SHP77 (cell line): ENCODE data around the gene PHKG2.

Source experiments
- DNase-seq, 2 experiments: peaks; one replicate each; lab custom pipeline; 2025; lab: John Stamatoyannopoulos, UW

Gene PHKG2

DNA sequence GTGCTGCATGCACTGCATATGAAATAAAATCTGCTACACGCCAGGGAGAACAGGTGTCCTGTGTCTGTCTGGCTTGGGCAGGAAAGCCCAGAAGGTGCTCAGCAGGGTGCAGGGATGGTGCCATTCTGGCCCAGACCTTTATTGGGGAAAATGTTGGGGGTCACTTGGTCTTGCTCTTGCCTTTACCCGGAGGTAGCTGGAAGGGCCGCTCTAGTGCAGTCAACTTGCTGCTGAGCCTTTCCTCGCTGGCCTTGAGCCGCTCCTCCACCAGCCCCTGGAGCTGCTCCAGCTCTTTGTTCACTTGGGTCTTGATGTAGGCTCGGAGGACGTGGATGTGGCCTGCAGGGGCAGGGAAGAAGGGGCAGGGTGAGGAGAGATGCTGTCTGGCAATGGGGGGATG is 9.1 kb downstream of the PHKG2 start:
- DNase-seq = no peak

DNA sequence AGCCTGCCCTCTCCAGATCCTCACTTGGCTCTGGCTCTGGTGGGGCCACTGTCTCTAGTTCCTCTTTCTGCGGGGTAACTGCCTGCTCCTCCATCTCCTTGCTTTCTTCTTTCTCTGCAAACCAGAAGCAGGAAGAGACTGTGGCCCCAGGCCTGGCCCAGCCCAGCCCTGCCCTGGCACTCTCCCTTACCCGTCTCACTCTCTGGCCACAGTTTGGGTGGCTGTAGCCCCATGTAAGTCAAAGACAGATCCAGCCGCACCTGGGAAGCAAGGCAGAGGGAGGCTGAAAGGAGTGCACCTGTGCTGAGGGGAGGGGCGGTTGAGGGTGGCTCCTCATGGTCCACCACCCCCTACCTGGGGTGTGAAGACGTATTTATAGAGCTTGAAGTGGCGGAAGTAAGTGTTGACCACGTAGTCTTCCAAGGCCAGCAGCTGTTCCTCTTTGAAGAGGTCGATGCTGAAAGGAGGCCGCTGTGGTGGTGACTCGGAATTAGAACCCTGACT is 10.8 kb downstream of the PHKG2 start:
- DNase-seq = no peak

DNA sequence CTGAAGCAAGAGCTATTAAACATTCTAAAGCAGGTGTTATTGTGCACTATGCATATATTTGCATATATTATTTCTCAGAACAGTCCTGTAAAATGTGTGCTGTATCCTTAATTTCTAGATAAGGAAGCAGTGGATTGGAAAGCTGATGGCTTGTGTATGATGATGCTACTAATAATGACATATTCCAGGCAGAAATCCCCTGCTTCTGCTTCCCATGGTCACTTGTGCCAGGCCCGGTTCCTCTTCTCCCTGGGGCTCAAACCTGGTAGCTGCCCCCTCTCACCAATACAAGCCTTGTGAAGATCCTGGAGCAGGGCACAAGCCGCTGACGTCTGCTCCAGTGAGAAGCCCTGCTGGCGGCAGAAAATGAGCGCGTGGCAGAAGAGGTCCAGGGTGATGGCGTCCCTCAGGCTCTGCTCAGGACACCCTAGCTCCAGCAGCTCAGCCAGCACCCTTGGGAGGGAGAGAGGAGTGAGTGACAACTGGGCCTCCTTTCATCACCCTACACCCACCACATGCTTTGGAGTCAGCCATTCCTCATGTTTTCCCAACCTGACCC is 11.9 kb downstream of the PHKG2 start:
- DNase-seq = no peak

- no peak for DNase-seq
Observed at GRCh38 chr16:30760577-30761426, 12.6 kb downstream of the PHKG2 start.

DNA sequence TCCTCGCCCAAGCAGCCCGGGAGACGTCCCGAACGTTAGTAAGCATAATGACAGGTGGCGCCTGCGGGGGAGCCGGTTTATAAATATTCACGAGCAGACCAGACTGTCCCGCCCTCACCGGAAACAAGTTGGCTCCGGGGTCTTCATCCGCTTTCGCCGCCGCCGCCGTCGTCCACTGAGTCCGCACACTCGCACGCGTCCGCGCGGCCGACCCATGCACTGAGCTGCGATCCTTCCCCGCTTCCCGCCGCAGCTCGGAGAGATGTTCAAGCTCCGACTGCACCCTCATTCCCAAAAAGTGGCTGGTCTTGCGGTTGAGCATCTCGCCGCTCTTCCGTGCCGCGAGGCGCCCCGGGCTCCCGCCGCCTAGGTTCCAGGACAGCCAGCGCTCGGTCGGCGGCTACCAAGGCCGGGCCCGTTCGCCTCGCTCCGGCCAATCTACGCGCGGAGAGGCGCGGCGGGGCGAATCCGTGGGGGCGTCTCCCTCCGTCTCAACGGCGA is 13.3 kb downstream of the PHKG2 start:
- peak; percentile 36 to 76 for DNase-seq

DNA sequence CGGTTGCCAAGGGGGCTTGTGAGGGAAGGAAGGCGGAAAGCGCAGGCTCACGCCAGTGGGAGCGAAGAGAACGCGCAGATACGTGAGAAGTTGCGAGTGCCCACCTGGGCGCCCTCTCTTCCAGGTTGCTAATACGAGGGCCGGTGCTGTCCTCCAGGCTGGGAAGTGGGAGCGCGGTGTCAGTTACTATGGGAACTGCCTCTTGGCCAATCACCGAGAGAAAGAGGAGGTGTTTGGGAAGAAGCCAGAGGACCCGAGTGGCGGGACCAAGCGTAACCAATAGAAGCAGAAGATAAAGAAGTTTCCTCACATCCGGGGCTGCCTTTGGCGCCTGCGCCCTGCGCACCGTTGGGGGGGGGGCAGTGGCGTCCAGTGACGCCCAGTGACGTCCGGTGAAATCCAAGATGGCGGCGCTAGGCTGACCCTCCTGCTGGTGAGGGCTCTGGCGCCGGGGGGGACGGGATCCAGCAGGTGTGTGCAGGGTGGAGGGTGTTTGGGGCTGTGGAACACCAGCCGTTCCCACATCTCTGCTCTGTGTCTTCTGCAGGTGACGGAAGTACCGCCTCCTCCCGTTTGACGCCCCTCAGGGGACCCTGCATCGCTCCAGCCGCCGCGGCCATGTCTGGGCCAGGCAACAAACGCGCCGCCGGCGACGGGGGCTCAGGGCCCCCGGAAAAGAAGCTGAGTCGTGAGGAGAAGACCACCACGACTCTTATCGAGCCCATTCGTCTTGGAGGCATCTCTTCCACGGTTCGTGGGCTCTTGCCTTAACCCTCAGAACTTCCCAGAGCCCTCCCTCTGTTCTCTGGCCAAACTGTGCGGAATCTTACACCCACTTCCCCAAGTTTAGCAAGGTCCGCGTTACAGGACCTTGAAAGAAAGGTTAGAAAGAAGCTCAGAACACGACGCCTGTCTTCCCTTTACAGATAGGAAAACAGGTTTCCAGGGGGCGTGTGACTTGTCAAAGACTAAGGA is 14.0 kb downstream of the PHKG2 start, which contains the start of the genes CFAP119 and RNF40:
CFAP119 (minus strand) TSS at position 135 of the 975 bp plus-strand sequence. CDS start 314 bp downstream, outside the sequence.
RNF40 (plus strand) TSS at position 395 of the 975 bp plus-strand sequence; CDS start at position 619, 224 bp downstream.
- DNase-seq = peak; percentile 99

DNA sequence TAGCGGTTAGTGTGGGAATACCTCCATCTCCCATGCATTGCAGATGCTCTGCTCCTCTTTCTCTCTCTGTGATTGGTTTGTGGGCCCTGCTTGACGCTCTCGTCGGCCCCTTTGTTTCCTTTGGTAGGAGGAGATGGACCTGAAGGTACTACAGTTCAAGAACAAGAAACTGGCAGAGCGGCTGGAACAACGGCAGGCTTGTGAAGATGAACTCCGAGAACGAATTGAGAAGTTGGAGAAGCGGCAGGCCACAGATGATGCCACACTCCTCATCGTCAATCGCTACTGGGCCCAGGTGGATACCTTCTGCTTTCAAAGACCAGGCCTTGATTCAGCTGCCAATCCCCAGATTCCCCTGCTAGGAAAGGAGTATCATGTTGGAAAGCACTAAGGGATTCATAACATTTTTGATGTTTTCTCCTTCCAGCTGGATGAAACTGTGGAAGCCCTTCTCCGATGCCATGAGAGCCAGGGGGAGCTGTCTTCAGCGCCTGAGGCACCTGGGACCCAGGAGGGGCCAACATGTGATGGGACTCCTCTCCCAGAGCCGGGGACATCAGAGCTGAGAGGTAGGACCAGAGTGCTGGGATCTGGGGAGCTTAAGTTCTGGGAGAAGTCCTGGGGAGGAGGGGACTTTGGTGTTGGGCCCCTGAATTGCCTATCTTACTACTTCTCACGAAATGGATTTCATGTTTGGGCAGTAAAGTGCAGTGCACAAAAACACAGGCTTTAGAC is 14.9 kb downstream of the PHKG2 start:
- DNase-seq = no peak

GRCh38 chr16:30764086-30764485 is 15.9 kb downstream of the PHKG2 start:
- no peak for DNase-seq

DNA sequence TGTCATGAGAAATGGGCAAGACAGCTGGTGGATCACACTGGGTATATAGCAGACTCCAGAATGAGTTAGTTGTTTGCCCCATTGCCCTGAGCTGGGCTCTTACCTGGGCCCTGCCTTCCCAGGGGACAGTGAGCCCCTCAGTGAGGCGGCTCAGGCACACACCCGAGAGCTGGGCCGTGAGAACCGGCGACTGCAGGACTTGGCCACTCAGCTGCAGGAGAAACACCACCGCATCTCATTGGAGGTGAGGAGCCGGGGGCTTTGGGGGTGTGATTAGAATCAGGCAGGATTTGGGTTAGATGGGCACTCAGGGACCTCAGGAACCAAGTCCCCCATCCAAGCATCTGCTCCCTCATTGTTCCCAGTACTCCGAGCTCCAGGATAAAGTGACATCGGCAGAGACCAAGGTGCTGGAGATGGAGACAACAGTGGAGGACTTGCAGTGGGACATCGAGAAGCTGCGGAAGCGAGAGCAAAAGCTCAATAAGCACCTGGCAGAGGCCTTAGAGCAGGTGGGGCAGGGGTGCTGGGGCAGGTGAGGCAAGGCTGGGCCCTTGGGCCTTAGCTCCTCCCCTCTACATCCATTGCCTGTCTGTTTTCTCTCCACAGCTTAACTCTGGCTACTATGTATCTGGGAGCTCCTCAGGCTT is 16.7 kb downstream of the PHKG2 start:
- DNase-seq = no peak

DNA sequence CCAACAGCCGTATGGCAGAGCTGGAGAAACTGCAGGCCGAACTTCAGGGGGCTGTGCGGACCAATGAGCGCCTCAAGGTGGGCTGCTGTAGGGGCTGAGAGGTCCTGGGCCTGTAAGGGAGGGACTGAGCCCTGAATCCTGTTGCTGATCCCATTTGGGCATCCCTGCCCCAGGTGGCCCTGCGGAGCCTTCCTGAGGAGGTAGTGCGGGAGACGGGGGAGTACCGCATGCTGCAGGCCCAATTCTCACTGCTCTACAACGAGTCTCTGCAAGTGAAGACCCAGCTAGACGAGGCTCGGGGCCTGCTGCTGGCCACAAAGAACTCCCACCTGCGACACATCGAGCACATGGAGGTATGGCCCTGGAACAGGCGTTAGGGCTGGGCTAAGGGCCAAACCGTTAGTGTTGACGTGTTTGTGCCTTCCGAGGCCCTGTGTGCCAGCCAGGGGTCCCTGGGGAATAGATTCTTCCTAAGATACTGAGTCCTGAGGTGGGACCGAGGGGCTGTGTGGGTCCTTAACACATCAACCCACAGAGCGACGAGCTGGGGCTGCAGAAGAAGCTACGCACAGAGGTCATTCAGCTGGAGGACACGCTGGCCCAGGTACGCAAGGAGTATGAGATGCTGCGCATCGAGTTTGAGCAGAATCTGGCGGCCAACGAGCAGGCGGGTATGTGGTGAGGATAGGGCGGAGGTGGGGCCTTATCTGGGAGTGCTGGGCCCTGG is 18.1 kb downstream of the PHKG2 start:
- no peak for DNase-seq

- DNase-seq = no peak
Observed at GRCh38 chr16:30766933-30767284, 18.7 kb downstream of the PHKG2 start.

- no peak for DNase-seq
Observed at GRCh38 chr16:30767767-30768465, 19.7 kb downstream of the PHKG2 start.

- DNase-seq = no peak
Observed at GRCh38 chr16:30768583-30769181, 20.5 kb downstream of the PHKG2 start.

DNA sequence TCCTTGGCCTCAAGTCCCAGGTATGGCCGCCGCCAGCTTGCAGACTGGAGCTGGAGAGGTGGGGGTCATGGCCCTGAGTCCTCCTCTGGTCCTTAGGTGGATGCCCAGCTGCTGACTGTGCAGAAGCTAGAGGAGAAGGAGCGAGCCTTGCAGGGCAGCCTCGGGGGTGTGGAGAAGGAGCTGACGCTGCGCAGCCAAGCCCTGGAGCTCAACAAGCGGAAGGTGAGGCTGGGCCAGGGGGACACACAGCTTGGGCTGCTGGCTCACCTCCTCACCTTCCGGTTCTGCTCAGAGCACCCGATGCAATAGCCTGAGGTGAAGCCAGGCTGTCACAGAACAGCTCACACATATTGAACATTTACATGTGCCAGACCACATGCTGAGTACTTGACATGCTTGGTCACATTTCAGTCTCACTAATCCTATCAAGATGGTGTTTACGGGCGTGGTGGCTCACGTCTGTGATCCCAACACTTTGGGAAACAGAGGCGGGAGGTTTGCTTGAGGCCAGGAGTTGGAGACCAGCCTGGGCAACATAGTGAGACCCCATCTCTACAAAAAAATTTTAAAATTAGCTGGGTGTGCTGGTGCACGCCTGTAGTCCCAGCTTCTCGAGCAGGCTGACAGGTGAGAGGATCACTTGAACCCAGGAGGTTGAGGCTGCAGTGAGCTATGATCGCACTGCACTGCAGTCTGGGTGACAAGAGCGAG is 21.3 kb downstream of the PHKG2 start:
- DNase-seq = no peak

DNA sequence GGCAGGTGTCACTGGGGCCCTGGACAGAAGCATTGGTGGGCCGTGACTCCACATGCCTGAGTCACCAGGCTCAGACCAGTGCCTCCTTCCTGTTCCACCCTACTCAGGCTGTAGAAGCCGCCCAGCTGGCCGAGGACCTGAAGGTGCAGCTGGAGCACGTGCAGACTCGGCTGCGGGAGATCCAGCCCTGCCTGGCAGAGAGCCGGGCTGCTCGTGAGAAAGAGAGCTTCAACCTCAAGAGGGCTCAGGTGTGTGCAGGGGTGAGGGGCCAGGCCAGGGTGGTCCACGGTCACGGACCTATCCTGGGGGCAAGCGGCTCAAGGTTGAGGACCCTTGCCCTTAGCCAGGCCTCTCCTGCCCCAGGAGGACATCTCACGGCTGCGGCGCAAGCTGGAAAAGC is 23.5 kb downstream of the PHKG2 start:
- DNase-seq = no peak

DNA sequence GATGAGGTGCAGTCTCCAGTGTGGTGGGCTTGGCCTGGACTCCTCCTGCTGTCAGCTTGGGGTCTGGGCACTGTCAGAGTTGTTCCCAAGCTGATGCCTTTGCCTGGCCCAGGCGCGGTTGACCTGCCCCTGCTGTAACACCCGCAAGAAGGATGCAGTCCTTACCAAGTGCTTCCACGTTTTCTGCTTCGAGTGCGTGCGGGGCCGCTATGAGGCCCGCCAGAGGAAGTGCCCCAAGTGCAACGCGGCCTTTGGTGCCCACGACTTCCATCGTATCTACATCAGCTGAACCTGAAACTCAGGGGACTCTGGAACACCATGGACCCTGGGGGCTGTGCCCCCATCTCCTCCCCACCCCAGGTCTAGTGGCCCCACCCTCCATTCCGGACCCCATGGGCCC is 25.6 kb downstream of the PHKG2 start:
- DNase-seq = no peak

- no peak for DNase-seq
Observed at GRCh38 chr16:30774367-30775130, 26.3 kb downstream of the PHKG2 start.

DNA sequence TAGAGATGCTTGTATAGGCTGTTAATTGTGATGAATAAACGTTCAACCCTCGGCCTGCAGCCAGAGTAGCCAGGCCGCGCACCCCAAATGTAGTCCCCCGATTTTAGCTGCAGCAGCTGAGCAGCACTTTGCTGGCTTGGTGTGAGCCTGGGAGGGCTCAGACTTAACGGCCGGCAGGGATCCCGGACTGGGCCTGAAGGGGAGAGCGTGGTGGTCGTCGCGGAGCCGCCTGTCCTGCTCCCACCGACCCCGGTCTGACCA is 26.8 kb downstream of the PHKG2 start:
- DNase-seq = no peak
